ENCODE measurements around the gene TLE2. TPM values are rescaled to one million over a fixed set of nuclear protein-coding genes. Genes with fewer than 3 reads are reported as not detected.

TLE2 gene
- total RNA-seq, 3 donors from 2014 or later (not counting 1 experiment from before 2014, with no cell fraction given): 6.1 to 8.8 (median 8.2) TPM

GRCh38 chr19:3062165-3063105, 33.4 kb upstream of the TLE2 start, which contains the start of gene TLE5:
Gene TLE5, minus strand, starts transcription at chr19:3062495. Its CDS starts 295 bp downstream, at chr19:3062200.
- ATAC-seq: peak; percentile 65 to 77 (median 71)
- Mint-ChIP-seq H3K27ac (peak within 1 kb of the TSS; percentile 84 to 88), H3K36me3 (no peaks in the 10 kb centered on the region), H3K4me3 (peak within 1 kb of the TSS; percentile 96), H3K9me3 (no peaks in the 10 kb centered on the region), H3K27me3 (ENCODE audit: low read depth in 2 of 2) (no peaks in the 10 kb centered on the region), H3K4me1 (peaks cover 13 to 47% of the 10 kb centered on the region in 2 donors)
- intact Hi-C loops (cut with micrococcal nuclease): no loop called here
- H3K27me3 ChIP-seq (ENCODE audit: control insufficient read depth, insufficient read depth, low read length): no peaks in the 10 kb centered on the region
- TF ChIP-seq, protein P1, sequence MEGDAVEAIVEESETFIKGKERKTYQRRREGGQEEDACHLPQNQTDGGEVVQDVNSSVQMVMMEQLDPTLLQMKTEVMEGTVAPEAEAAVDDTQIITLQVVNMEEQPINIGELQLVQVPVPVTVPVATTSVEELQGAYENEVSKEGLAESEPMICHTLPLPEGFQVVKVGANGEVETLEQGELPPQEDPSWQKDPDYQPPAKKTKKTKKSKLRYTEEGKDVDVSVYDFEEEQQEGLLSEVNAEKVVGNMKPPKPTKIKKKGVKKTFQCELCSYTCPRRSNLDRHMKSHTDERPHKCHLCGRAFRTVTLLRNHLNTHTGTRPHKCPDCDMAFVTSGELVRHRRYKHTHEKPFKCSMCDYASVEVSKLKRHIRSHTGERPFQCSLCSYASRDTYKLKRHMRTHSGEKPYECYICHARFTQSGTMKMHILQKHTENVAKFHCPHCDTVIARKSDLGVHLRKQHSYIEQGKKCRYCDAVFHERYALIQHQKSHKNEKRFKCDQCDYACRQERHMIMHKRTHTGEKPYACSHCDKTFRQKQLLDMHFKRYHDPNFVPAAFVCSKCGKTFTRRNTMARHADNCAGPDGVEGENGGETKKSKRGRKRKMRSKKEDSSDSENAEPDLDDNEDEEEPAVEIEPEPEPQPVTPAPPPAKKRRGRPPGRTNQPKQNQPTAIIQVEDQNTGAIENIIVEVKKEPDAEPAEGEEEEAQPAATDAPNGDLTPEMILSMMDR (IDR thresholded peaks at IDR 0.05): no peak
- H3K4me1 ChIP-seq (ENCODE audit: control insufficient read depth, insufficient read depth, low read length): peaks cover 57% of the 10 kb centered on the region
- under 1% methylated on average over 106 of the region's 111 CpGs for WGBS (ENCODE audit: insufficient coverage)
- peak within 1 kb of the TSS; percentile 83 for H3K4me3 ChIP-seq (ENCODE audit: low read length)
- H3K27ac ChIP-seq (ENCODE audit: low read length): peak within 1 kb of the TSS; percentile 87
- no peaks in the 10 kb centered on the region for H3K9me3 ChIP-seq (ENCODE audit: control insufficient read depth, insufficient read depth, low read length)
- peak; percentile 66 to 85 for DNase-seq
- H3K36me3 ChIP-seq (ENCODE audit: control insufficient read depth, insufficient read depth, low read length): peaks cover 26% of the 10 kb centered on the region

DNA sequence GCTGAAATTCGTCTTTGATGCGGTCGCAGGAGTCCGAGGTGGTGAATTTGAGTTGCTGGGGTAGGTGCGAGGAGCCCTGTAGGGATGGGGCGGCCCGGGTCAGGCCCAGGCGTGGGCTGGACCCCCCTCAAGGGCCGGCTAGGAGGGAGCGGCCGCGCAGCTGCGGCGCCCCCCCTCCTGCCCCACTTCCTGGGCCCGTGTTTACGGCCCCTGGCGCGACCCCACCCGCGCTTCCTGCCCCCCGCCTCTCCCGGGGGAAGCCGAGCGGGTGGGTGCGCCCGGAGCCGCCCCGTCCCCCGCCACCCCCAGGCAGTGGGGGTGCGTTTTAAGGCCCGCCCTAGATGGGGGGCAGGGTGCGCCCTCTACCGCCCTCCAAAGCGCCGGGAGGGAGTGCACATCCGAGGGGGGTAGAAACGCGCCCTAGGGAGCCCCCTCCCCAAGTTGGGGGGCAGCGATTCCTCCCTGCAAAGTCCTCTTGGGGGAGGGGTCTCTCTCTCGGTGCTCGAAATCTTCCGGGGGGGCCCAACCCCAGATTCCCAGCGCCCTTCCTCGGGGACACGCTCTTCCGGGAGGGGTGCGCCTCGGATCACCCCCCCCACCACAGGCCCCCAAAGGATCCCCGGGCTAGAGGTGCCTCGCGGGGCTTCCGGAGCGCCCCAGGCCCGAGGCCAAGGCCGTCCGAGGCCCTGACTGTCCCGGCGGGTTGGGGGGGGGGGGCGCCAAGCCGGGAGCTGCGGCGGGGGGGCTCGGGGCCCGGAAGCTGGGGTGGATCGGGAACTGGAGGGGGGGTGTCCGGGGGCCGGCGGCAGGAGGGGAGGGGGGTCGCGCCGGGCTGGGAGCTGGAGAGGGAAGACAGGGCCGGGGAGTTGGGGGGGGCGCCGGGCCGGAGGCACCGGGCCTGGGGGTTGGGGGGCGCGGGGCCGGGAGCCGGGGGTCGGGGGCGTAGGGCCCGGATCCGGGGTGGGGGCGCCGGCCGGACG, 32.4 kb upstream of the TLE2 start:
- peak; percentile 59 to 88 for DNase-seq
- Mint-ChIP-seq H3K36me3 (no peaks in the 10 kb centered on the region), H3K9me3 (no peaks in the 10 kb centered on the region), H3K27ac (peak overlapping the region; percentile 80 to 85), H3K4me1 (peaks cover 13 to 53% of the 10 kb centered on the region in 2 donors), H3K27me3 (ENCODE audit: low read depth in 2 of 2) (no peaks in the 10 kb centered on the region), H3K4me3 (peak overlapping the region; percentile 86)
- TF ChIP-seq, protein P1 (IDR thresholded peaks at IDR 0.05): peak; percentile 25
- intact Hi-C loops (cut with micrococcal nuclease): no loop called here
- Histone ChIP-seq H3K36me3 (ENCODE audit: control insufficient read depth, insufficient read depth, low read length) (peaks cover 36% of the 10 kb centered on the region), H3K27me3 (ENCODE audit: control insufficient read depth, insufficient read depth, low read length) (no peaks in the 10 kb centered on the region), H3K4me3 (ENCODE audit: low read length) (peak overlapping the region; percentile 83), H3K9me3 (ENCODE audit: control insufficient read depth, insufficient read depth, low read length) (no peaks in the 10 kb centered on the region), H3K4me1 (ENCODE audit: control insufficient read depth, insufficient read depth, low read length) (peaks cover 61% of the 10 kb centered on the region), H3K27ac (ENCODE audit: low read length) (peak overlapping the region; percentile 87)
- WGBS (ENCODE audit: insufficient coverage): under 1% methylated on average over 77 of the region's 88 CpGs
- peak; percentile 68 to 81 (median 68) for ATAC-seq

GRCh38 chr19:3060857-3061181, 31.7 kb upstream of the TLE2 start:
- H3K9me3 ChIP-seq (ENCODE audit: control insufficient read depth, insufficient read depth, low read length): no peaks in the 10 kb centered on the region
- Mint-ChIP-seq H3K9me3 (no peaks in the 10 kb centered on the region), H3K4me1 (peaks cover 13 to 57% of the 10 kb centered on the region in 2 donors), H3K27me3 (ENCODE audit: low read depth in 2 of 2) (no peaks in the 10 kb centered on the region), H3K4me3 (peak overlapping the region; percentile 86), H3K27ac (peak overlapping the region; percentile 80 to 85), H3K36me3 (no peaks in the 10 kb centered on the region)
- peak overlapping the region; percentile 67 for H3K27ac ChIP-seq (ENCODE audit: low read length)
- H3K36me3 ChIP-seq (ENCODE audit: control insufficient read depth, insufficient read depth, low read length): peaks cover 41% of the 10 kb centered on the region
- peak overlapping the region; percentile 40 for H3K4me3 ChIP-seq (ENCODE audit: low read length)
- DNase-seq: no peak
- H3K4me1 ChIP-seq (ENCODE audit: control insufficient read depth, insufficient read depth, low read length): peaks cover 58% of the 10 kb centered on the region
- TF ChIP-seq, protein P1 (IDR thresholded peaks at IDR 0.05): no peak
- peak in 1 of 3 donors; percentile 1 for ATAC-seq
- intact Hi-C loops (cut with micrococcal nuclease): no loop called here
- 9% methylated on average over 3 of the region's 4 CpGs for WGBS (ENCODE audit: insufficient coverage)
- no peaks in the 10 kb centered on the region for H3K27me3 ChIP-seq (ENCODE audit: control insufficient read depth, insufficient read depth, low read length)
